Prostate gland (tissue), 2 donors: ENCODE measurements around the gene LYZL1. TPM values are rescaled to one million over a fixed set of nuclear protein-coding genes. Genes with fewer than 3 reads are reported as not detected.
"Not testable (repeated sequence)": the region's sequence is repeated elsewhere in the genome, so short reads cannot be mapped to it uniquely, and the experiment has no call there.

Experiments
- DNase-seq: peaks from one replicate; pipeline ENCODE4 v3.0.0-alpha.2; 2019; ENCODE audit warnings: low spot score
- H3K27ac ChIP-seq, 2 donors: fragments of 200-600 bp; sonication (generic); 2 replicates each; pipeline ENCODE4 v1.5.1; 2017 to 2019
- H3K27me3 ChIP-seq: fragments of 200-600 bp; sonication (generic); replicated peaks from 2 replicates; pipeline ENCODE4 v1.5.1; 2019; ENCODE audit not compliant: insufficient read depth
- H3K36me3 ChIP-seq, 2 donors: fragments of 200-600 bp; sonication (generic); 1 replicate in 1 of 2; 2 replicates in 1 of 2; pipeline versions ENCODE4 v1.5.1 to v1.8.1; 2017 to 2019
- H3K4me1 ChIP-seq: fragments of 200-600 bp; sonication (generic); replicated peaks from 2 replicates; pipeline ENCODE4 v1.5.1; 2019
- H3K4me3 ChIP-seq, 2 donors: fragments of 200-600 bp; sonication (generic); 2 replicates each; pipeline ENCODE4 v1.5.1; 2017 to 2019
- H3K9me3 ChIP-seq: fragments of 200-600 bp; sonication (generic); 2 replicates; pipeline ENCODE4 v1.5.1; 2017
- CTCF ChIP-seq, 4 experiments: fragments of 200-600 bp in 2 of 4; fragments of 450-650 bp in 2 of 4; sonication (generic) in 2 of 4; IDR thresholded peaks; 1 replicate in 3 of 4; 2 replicates in 1 of 4; pipeline ENCODE4 v1.5.1; 2016 to 2019; ENCODE audit warnings: antibody characterized with exemption in 4 of 4, mild to moderate bottlenecking in 2 of 4, moderate library complexity in 2 of 4
- POLR2A ChIP-seq: fragments of 450-650 bp; IDR thresholded peaks from one replicate; pipeline ENCODE4 v1.6.1; 2016; ENCODE audit warnings: antibody characterized with exemption, mild to moderate bottlenecking
- POLR2AphosphoS5 ChIP-seq: sonication (generic); formaldehyde crosslinking; IDR thresholded peaks from one replicate; pipeline ENCODE4 v1.6.1; 2017; ENCODE audit warnings: antibody characterized with exemption
- WGBS: methylation state at CpG from one replicate; pipeline ENCODE4 v1.1.5; 2018; 5-methylcytosine and 5-hydroxymethylcytosine counted together
- intact Hi-C: fragments of 100-400 bp; cut with DNase I; formaldehyde crosslinking; loops from one replicate; pipeline ENCODE4 v1.14.2; 2022
- total RNA-seq, 2 donors: library from RNA; depleted of rRNA; stranded (reverse); fragments of >200 nt; gene quantifications; one replicate each; pipeline ENCODE4 v1.1.0, GENCODE V29; 2016

The LYZL1 gene
- total RNA-seq, 2 donors from 2014 or later: 9.5 TPM; not detected in 1

GRCh38 chr10:29355411-29355991 is 66.6 kb downstream of the LYZL1 start:
- Histone ChIP-seq H3K27me3 (no peaks in the 10 kb centered on the region), H3K9me3 (no peaks in the 10 kb centered on the region), H3K4me3 (no peak overlapping the region), H3K4me1 (no peaks in the 10 kb centered on the region), H3K27ac (no peak overlapping the region), H3K36me3 (no peaks in the 10 kb centered on the region)
- WGBS: 73% methylated on average over 6 of the region's 6 CpGs
- intact Hi-C loops: no loop called here
- no peak for DNase-seq
- TF ChIP-seq CTCF (IDR thresholded peaks at IDR 0.05) (no peak), POLR2AphosphoS5 (no peak), POLR2A (no peak)

GRCh38 chr10:29356931-29357330 is 68.1 kb downstream of the LYZL1 start:
- TF ChIP-seq POLR2A: no peak
- TF ChIP-seq CTCF (IDR thresholded peaks at IDR 0.05): no peak
- TF ChIP-seq POLR2AphosphoS5: no peak
- Histone ChIP-seq H3K27ac (no peak overlapping the region), H3K27me3 (no peaks in the 10 kb centered on the region), H3K4me3 (no peak overlapping the region), H3K4me1 (no peaks in the 10 kb centered on the region), H3K36me3 (no peaks in the 10 kb centered on the region), H3K9me3 (no peaks in the 10 kb centered on the region)
- WGBS: 92% methylated on average over 2 of the region's 2 CpGs
- intact Hi-C loops: no loop called here
- no peak for DNase-seq

GRCh38 chr10:29358010-29358616 is 69.2 kb downstream of the LYZL1 start:
- Histone ChIP-seq H3K4me1 (no peaks in the 10 kb centered on the region), H3K27me3 (no peaks in the 10 kb centered on the region), H3K27ac (no peak overlapping the region), H3K36me3 (no peaks in the 10 kb centered on the region), H3K4me3 (no peak overlapping the region), H3K9me3 (no peaks in the 10 kb centered on the region)
- WGBS: 84% methylated on average over 12 of the region's 12 CpGs
- DNase-seq: no peak
- intact Hi-C loops: no loop called here
- TF ChIP-seq CTCF (IDR thresholded peaks at IDR 0.05) (no peak), POLR2AphosphoS5 (no peak), POLR2A (no peak)

GRCh38 chr10:29360215-29360853 is 71.5 kb downstream of the LYZL1 start:
- H3K27me3 ChIP-seq, intact Hi-C loops, H3K36me3 ChIP-seq, H3K9me3 ChIP-seq, DNase-seq, H3K27ac ChIP-seq, H3K4me3 ChIP-seq, H3K4me1 ChIP-seq: not testable (repeated sequence)
- WGBS: 91% methylated on average over 18 of the region's 18 CpGs
